HTR-8/SVneo (cell line): ENCODE results near the gene ABHD2.
A peak's percentile ranks its signal among the peaks of the same experiment; 100 is the strongest.

Source experiments
- DNase-seq: peaks from one replicate; pipeline ENCODE4 v3.0.0; 2011; ENCODE audit warnings: low spot score, mixed read lengths; ENCODE audit not compliant: insufficient read length
- FAIRE-seq: peaks from 2 replicates; lab custom pipeline; 2011; peaks lifted over from hg19 to GRCh38; lab: Jason Lieb, UNC

Gene ABHD2

DNA sequence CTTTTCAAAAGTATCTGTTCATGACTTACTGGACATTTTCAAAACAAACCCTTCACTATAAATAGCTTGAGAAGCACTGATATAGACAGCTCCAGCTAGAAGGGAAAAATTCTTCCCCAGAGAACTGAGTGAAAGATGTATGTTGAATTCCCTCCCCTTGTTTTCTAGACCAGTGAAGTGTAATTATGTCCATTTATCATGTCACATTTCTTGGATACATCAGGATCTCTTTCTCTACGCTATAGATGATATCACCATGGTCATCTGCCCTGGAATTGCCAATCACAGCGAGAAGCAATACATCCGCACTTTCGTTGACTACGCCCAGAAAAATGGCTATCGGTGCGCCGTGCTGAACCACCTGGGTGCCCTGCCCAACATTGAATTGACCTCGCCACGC, 66.9 kb downstream of the ABHD2 start:
- FAIRE-seq (no peak), DNase-seq (no peak)

DNA sequence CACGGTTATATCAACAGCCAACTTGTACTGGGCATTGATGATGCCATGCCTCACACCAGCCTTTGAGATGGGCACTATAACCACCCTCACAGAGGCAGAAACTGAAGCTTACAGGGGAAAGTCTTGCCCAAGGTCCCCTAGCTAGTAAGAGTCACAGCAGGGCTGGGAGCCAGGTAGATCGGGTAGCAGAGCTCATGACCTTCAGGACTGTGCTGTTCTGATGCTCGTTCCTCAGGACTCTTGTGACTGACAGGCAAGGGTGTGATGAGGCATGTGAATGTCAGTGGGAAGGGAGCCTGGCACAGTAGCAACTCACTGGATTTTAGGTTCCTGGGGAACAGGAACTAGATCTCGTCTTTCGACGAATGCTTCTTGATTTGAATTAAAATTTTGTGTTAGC, 67.4 kb downstream of the ABHD2 start:
- DNase-seq: no peak
- no peak for FAIRE-seq

DNA sequence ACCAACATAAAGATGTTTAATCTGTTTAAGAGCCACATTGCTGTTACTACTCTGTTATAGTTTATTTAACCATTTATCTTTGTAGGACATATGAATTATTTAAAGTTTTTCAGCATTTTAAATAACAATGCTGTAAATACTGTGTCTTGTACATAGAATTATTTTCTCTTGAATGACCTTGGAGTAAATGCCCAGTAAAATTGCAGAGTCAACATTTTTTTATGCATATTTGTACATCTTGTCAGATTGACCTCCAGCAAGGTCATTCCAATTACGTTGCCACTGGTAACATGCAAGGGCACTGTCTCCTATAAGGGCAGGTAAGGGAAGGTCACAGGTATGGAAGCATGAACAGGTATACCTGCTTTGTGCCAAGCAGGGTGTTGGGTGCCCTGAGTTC, 68.8 kb downstream of the ABHD2 start:
- no peak for FAIRE-seq

DNA sequence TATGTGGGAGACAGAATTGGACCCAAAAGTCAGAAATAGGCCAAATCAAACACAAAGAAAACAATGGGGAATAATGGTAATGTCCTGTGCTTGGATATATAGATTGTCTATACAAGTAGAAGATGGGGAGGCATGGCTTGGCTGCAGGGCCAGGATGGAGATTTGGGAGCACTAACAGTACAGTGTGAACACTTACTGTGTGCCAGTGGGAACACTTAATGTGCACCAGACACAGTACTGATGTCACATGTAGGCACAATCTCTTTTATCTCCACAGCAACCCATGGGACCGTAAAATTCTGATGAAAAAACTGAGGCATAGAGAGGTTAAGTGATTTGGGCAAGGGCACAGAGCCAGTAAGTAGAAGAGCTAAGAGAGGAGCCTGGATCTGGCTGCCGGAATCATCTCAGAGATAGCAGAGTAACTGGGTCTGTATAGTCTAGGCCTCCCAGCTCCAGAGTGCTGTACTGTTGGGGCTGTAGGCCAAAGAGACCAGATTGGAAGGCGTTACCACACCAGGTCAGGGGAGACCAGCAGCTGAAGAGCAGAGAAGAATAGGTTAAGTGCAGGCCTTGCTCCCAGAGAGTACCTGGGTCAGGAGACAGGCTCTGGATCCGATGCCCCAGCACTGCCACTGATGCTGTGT, 69.8 kb downstream of the ABHD2 start:
- no peak for FAIRE-seq
- DNase-seq: no peak

More for the DNA sequence above, 68.8 kb downstream of the ABHD2 start:
- no peak for DNase-seq

DNA sequence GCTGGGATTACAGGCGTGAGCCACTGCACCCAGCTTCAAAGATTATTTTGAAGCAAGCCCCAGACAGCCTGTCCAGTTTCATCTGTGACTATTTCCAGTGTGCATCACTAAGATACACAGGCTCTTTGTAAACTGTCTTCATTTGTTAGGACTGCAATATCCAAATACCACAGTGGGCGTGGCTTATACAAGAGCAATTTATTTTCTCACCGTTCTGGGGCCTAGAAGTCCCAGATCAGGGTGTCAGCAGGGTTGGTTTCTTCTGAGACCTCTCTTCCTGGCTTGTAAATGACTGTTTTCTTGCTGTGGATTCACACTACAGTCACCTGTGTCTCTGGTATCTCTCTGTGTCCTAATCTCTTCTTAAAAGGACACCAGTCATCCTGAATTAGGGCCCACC, 73.4 kb downstream of the ABHD2 start:
- FAIRE-seq (no peak), DNase-seq (no peak)

DNA sequence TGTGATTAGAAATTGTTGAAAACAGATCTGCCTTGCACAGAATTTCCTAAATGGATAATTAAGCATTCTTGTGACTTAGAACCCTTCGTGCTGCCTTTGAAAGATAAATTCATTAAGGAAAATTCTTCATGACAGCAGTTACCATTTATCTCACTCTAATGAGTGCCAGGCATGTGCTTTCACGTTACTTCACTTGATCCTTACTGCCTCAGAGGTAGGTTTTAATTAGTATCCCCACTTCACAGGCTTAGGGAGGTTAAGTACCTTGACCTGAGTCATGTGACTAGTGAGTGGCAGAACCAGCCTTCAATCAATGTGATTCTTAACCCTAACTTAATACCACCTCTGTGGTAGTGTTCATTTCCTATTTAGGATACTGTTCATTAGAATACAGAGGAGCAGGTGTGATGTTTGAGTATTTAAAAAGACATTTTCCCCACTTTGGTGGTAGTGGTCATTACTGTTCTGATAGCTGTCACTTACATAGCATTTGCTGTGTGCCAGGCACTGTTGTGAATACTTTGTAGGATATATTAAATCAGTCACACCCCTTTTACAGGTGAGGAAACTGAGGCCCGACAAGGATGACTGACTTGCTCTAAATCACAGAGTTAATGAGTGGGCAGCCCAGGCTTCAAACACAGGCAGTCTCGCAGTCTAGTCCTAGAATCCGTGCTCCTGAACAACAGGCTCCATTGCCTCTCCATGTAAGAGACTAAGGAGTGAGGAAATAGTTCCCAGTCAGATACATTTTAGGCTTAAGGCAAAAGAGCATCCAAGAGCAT, 75.2 kb downstream of the ABHD2 start:
- no peak for DNase-seq

DNA sequence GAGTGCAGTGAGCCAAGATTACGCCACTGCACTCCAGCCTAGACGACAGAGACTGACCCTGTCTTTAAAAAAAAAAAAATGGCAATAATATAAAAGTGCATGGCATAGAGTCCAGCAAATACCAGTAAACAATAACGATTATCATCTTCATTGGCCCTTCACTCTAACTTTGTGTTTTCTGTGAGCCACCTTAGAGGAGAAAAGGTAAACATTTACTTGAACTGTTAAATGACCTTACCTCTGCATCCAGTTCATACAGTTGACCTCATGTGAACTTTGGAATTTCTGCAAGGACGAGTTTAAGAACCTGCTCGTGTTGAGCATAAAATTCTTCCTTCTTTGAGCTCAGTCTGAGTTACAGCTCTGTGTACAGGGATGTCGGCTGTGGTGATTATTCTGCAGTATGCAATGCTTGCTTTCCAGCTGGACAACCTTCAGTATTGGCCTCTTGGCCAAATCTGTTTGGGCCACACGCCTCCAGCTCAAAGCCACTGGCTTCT, 76.5 kb downstream of the ABHD2 start:
- FAIRE-seq: no peak
- DNase-seq: no peak

More for the DNA sequence above, 75.2 kb downstream of the ABHD2 start:
- FAIRE-seq: no peak

DNA sequence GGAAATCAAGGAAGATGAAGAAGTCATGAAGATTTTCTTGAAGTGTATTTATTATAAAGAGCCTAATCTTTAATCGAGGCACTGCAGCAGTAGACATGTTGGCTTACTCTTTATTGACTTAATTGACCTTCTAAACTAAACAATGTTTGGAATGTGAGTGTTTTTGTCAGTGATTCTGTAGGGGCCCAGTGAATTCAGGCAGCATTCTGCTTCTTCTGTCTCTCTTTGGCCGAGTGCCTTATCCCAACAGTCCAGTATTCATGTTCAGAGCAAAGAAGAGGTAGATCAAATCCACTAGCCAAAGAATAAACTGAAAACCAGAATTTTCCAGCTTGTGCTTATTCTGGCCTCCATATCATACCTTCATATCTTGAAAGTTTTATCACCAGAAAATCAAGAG, 77.4 kb downstream of the ABHD2 start:
- DNase-seq (no peak), FAIRE-seq (no peak)

DNA sequence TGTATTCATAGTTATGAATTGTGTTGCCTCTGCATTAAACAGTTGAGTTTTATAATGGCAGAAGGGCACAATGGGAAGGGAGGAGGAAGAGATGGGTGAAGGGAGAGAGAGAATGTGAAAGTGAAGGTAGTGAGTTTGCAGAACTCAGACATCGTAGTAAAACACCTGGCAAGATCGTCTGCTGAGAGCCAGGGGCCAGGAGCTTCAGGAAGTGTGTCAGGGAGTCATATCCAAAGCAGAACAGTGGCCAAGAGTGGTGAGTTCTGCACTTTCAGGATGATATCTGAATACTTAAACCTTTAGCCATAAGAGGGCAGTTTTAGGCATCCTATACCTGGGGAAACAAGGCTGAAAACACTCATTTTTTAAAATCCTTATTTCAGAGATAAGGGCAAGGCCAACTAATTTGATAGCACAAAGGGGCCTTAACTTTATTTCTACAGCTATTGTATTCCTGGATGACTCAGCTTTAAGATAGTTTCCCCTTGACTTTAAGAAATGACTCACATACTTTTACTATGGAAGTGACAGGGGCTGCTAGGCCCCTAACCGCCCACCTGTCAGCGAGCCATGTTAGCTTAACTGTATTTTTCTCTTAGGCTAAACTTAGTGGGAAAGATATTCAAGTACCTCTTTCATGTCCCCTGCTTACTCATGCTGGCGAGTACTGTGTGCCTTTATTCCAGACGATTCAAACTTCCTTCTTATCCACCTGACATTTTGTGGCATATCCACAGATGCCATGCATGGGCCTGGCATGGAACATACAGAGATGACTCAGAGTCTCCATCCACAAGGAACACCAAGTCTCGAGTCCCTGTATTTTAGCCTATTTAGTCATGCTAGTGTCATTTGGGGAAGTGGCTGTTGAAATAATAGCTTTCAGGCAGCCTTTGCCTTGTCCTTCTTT, 79.3 kb downstream of the ABHD2 start:
- DNase-seq (peak; percentile 42), FAIRE-seq (no peak)

DNA sequence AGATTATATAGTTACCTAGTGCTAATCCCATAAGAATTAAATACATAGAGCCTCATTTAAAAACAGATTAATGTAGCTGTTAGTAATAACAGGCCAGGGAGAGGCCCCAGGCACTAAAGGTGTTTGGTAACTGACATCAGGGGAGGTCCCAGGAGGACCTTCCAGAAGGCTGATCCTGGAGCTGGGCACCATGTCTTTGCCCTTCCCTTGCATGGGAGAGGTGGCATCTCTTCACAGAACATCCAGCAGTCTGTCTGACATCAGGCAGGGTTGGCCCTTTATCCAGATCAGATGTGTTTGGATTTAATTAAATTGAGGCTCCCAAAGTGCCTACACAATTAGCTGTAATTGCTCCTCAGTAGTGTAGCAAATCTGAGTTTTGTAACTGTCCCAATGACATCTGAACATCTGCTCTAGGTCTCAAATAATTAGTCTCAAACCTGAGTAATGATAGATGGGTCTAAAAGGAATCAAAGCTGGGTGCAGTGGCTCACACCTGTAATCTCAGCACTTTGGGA, 80.1 kb downstream of the ABHD2 start:
- FAIRE-seq (no peak), DNase-seq (no peak)

DNA sequence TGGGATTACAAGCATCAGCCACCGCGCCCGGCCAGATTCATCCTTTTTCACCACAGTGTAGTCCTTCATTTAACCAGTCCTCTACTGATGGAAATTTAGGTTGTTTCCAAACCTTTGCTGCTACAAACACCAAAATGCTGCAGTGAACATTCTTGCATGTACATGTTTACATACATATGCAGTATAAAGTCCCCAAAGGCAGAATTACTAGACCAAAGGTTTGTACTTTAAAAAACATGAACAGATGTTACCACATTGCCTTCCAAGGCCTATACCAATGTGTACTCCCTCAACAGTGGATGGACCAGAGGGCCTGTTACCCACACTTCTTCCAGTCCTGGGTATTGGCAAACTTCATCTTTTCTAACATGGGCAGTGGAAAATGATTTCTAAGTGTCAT, 82.1 kb downstream of the ABHD2 start:
- FAIRE-seq (no peak), DNase-seq (no peak)

DNA sequence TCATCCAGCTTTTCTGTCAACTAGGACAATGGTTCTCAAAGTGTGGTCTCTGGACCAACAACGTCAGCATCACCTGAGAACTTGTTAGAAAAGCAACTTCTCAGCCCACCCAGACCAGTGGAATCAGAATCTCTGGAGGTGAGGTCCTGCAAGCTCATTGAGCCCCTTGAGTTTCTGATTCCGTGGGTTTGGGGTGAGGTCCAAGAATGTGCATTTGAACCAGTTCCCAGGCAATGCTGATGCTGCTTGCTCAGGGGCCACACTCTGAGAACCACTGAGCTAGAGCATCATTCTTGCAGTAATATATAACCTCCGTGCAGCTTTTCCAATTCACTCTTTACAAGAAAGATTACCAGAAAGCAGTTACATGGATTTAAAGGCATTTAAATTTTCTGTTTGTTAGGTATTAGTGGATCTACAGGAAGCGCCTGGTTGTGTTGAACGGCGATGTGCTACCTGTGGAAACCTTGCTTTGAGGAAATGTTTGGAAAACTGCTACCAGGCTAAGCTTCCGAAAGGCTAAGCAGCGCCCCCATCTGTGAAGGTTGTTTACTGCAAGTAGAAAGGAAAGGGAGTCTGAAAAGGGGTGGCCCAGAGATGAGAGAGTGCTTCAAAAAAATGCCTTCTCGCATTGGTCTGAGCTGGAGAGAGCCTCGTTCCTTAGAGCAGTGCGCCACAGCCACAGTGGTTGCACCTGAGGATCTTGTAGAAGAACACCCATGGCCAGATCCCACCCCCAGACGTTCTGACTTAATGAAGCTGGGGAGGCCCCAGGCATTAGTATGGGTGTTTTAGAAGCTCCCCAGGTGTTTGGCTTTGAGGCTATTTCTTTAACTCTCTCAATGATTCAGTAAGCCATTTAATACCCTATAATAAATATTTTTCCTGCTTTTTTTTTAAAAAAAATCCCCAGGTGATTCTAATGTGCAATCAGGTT, 83.1 kb downstream of the ABHD2 start:
- DNase-seq: peak; percentile 46

DNA sequence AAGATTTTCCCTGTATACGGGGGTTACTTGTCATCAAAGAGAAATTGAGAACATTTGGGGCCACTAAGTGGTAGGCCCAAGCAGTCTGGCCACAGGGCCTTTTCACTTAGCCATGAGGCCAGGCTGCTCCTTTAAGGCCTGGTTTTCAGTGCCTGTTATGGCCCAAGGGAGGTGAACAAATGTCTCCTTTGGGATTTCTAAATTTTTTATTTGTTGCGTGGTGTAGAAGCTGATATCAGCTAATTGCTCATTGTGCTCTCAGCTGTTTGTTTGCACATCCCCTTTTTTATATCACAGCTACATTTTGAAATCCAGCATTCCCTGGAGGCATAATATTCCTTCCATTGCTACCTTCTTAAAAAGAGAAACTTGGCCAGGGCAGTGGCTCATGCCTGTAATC, 84.7 kb downstream of the ABHD2 start:
- DNase-seq (no peak), FAIRE-seq (no peak)

More for the DNA sequence above, 83.1 kb downstream of the ABHD2 start:
- no peak for FAIRE-seq

DNA sequence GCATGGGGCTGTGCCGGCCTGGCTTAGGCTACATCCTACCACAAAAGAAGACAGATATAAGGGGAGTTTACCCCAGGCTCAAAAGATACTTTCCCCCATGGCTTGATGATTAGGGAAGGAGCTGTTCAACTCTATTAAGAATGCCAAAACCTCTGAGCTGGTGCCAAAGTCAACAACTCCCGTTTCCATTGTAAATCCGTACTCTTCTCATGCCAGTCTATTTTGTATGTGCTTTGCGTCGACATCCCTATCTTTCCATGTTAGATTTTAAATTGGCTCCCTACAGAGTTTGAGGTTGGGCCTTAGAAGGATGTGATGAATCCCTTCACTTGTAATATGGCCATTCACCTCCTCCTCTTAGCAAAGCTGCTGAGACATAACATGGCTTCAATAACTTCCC, 86.2 kb downstream of the ABHD2 start:
- FAIRE-seq: no peak
- DNase-seq: no peak

DNA sequence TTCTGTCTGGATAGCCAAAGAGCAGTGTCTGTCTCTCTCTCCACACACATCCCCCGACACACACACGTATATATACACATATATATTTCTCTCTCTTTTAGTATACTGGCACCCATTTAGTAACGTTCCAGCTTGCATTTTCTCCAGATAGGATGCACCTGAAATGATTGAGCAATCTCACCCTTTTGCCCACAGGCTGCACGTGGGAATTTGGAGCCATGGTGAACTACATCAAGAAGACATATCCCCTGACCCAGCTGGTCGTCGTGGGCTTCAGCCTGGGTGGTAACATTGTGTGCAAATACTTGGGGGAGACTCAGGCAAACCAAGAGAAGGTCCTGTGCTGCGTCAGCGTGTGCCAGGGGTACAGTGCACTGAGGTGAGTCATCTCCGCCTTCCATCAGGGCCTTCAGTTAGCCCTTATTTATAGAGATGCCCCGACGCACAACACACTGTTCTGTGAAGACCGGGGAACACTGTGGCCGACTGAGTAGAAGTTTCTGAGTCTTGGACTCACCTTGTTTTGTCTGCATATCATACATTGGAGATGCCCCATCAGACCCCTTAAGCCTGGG, 87.4 kb downstream of the ABHD2 start:
- FAIRE-seq: no peak
- no peak for DNase-seq

DNA sequence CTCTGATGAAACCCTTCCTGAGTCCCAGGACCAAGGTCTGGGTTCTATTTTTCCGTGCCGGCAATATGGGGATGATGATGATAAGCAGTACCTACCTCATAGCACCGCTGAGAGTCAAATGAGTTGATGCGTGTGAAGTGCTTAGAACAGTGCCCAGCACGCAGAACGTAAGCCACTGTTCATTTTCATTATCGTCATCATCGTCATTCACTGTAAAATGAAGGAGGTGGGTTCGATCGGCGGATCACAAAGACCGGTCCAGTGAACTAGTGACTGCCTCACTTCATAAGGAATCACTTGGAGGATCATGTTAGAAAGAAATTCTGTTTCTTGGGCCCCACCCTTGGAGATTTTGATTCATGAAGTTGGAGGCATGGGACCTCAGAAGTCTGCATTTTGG, 88.9 kb downstream of the ABHD2 start:
- DNase-seq (no peak), FAIRE-seq (no peak)

DNA sequence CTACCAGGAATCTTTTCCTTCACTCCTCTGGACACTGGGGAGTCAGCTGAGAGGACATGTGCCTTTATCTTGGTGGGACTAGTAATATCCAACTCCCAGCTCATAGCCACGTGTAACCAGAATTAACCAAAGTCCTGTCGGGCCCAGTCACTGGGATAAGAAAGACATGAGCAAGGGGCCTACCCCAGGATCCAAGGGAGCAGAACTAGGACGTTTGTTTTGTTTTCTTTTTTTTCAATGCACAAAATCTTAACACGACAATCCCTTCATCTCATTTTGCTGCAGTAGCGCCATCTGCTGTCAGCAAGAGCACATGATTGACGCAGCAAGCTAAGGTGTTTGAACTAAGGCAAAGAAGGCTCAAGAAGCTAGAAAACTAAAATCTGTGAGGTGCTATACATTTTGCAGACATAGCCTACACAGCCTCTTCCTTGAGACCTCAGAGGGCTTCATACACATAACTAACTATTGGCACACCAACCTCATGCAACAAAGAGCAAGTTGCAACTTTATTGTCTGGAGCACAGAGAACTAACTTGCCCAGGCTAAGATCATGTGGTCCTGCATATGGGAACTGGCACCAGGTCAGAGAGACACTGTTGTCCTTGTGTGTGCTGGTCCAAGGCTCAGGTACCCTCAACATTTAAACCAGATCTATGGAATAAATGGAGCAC, 89.5 kb downstream of the ABHD2 start:
- FAIRE-seq: no peak
- peak; percentile 52 for DNase-seq

DNA sequence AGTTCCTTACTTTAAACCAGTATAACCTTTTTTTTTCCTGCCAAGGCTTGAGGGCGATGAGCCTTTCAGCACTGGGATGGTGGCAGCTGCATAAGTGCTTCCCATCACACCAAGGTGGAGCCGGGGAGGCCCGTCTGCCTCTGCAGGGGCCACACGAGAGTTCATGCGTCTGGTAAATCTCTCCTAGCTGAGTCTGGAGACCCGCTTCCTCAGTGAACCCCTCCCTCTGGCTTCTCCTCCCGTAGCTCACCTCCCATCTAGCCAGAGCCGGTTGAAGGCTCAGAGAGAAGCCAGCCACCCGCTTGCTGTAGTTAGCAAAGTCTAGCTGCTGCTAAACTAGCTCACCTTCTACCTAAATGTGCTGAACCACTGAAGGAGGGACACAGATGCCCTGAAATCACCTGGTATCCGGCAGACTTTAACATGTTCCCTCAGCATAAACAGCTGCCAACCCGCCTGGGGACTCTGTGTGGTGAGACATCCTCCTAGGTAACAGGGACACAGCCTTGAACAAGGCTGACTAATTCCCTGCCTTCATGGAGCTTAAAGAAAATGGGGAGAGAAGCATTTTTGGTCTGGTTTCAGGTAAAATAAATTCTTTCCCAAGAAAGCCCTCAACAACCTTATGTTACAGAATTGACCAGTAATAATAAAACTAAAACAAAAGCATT, 90.2 kb downstream of the ABHD2 start:
- FAIRE-seq: no peak
- no peak for DNase-seq
